ENCODE measurements around the gene RGS18.

DNA sequence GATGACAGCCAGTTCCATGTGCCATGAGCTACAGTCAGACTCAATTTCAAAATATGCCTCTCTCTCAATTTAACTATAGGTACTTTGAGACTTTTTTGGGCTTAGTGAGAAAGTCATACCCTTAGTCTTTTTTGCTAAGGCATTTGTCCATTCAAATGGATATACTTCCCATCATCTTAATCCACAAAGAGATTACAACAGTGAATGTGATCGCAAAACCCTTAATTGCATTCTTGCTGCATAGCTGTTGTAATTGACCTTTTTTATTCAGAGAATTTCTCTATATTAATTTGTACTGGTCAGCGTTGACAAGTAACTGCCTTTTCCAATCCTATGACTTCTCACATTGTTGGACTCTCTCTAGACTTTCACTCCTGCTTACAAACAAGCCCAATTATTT lies 38.6 kb upstream of the RGS18 start:
- TF ChIP-seq, protein P1, sequence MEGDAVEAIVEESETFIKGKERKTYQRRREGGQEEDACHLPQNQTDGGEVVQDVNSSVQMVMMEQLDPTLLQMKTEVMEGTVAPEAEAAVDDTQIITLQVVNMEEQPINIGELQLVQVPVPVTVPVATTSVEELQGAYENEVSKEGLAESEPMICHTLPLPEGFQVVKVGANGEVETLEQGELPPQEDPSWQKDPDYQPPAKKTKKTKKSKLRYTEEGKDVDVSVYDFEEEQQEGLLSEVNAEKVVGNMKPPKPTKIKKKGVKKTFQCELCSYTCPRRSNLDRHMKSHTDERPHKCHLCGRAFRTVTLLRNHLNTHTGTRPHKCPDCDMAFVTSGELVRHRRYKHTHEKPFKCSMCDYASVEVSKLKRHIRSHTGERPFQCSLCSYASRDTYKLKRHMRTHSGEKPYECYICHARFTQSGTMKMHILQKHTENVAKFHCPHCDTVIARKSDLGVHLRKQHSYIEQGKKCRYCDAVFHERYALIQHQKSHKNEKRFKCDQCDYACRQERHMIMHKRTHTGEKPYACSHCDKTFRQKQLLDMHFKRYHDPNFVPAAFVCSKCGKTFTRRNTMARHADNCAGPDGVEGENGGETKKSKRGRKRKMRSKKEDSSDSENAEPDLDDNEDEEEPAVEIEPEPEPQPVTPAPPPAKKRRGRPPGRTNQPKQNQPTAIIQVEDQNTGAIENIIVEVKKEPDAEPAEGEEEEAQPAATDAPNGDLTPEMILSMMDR (IDR thresholded peaks at IDR 0.05), result no peak
- TF ChIP-seq POLR2A (IDR thresholded peaks at IDR 0.05), result no peak

Data from adrenal gland (tissue), 5 donors.